HEK293 (cell line): ENCODE data around the gene RNU5B-1.

Experiments used
- CTCF ChIA-PET: fragments of 350-600 bp; formaldehyde crosslinking; extraction: SDS; loops from one replicate; lab custom pipeline; 2021; ENCODE audit warnings: antibody characterized with exemption; lab: Yijun Ruan, JAX
- POLR2A ChIA-PET: fragments of 300-600 bp; formaldehyde crosslinking; extraction: SDS; loops from one replicate; lab custom pipeline; 2020; ENCODE audit warnings: antibody characterized with exemption, inconsistent platforms; lab: Yijun Ruan, JAX
- H3K27ac ChIP-seq: fragments of 200-500 bp; sonication (Bioruptor generic); 2 replicates; pipeline ENCODE4 v1.5.1; 2014; ENCODE audit warnings: low read depth, low read length, control low read depth, inconsistent platforms; ENCODE audit errors: extremely low read depth
- H3K36me3 ChIP-seq, 2 experiments: fragments of 200-500 bp in 1 of 2; sonication (Bioruptor generic) in 1 of 2; 1 replicate in 1 of 2; 2 replicates in 1 of 2; pipeline ENCODE4 v1.5.1; 2014 to 2017; ENCODE audit warnings: inconsistent platforms in 2 of 2, low read length in 2 of 2; ENCODE audit not compliant: control insufficient read depth in 2 of 2, insufficient read depth in 1 of 2
- H3K4me1 ChIP-seq: fragments of 200-500 bp; sonication (Bioruptor generic); 2 replicates; pipeline ENCODE4 v1.5.1; 2014; ENCODE audit warnings: mild to moderate bottlenecking, low read length, inconsistent platforms; ENCODE audit not compliant: control insufficient read depth, insufficient read depth
- H3K4me3 ChIP-seq: 2 replicates; pipeline ENCODE4 v1.5.1; 2011; ENCODE audit warnings: low read depth, mild to moderate bottlenecking, control low read depth, low read length, moderate library complexity
- H3K9me3 ChIP-seq: fragments of 200-500 bp; sonication (Bioruptor generic); 2 replicates; pipeline ENCODE4 v1.5.1; 2014; ENCODE audit warnings: low read depth, low read length, inconsistent platforms; ENCODE audit not compliant: control insufficient read depth, insufficient read depth
- MZF1 ChIP-seq: fragments of 450-650 bp; formaldehyde crosslinking; IDR thresholded peaks from 2 replicates; pipeline ENCODE4 v1.5.1; 2017; ENCODE audit warnings: missing biosample characterization, missing genetic modification characterization, borderline replicate concordance
- REPIN1 ChIP-seq: fragments of 450-650 bp; formaldehyde crosslinking; IDR thresholded peaks from 2 replicates; pipeline ENCODE4 v1.5.1; 2017; ENCODE audit warnings: missing biosample characterization, missing genetic modification characterization, low read depth
- SALL2 ChIP-seq: fragments of 450-650 bp; formaldehyde crosslinking; IDR thresholded peaks from 2 replicates; pipeline ENCODE4 v1.5.0; 2017; ENCODE audit warnings: missing biosample characterization, mild to moderate bottlenecking, missing genetic modification characterization, borderline replicate concordance
- SCRT2 ChIP-seq: fragments of 450-650 bp; formaldehyde crosslinking; IDR thresholded peaks from 2 replicates; pipeline ENCODE4 v1.5.1; 2016; ENCODE audit warnings: missing biosample characterization, missing genetic modification characterization
- YY1 ChIP-seq: fragments of 450-650 bp; formaldehyde crosslinking; IDR thresholded peaks from 2 replicates; pipeline ENCODE4 v1.5.1; 2018; ENCODE audit warnings: missing biosample characterization, missing genetic modification characterization
- ZBTB20 ChIP-seq: fragments of 450-650 bp; formaldehyde crosslinking; IDR thresholded peaks from 2 replicates; pipeline ENCODE4 v1.5.1; 2016; ENCODE audit warnings: missing biosample characterization, missing genetic modification characterization
- ZFP41 ChIP-seq: fragments of 450-650 bp; formaldehyde crosslinking; IDR thresholded peaks from 2 replicates; pipeline ENCODE4 v1.5.1; 2016; ENCODE audit warnings: missing biosample characterization, missing genetic modification characterization, borderline replicate concordance
- ZNF175 ChIP-seq: fragments of 450-650 bp; formaldehyde crosslinking; IDR thresholded peaks from 2 replicates; pipeline ENCODE4 v1.5.1; 2016; ENCODE audit warnings: missing biosample characterization, missing genetic modification characterization
- ZNF202 ChIP-seq: fragments of 450-650 bp; formaldehyde crosslinking; IDR thresholded peaks from 2 replicates; pipeline ENCODE4 v1.5.1; 2016; ENCODE audit warnings: missing biosample characterization, missing genetic modification characterization, borderline replicate concordance
- ZNF416 ChIP-seq: fragments of 450-650 bp; formaldehyde crosslinking; IDR thresholded peaks from 2 replicates; pipeline ENCODE4 v1.5.1; 2016; ENCODE audit warnings: missing biosample characterization, missing genetic modification characterization
- ZNF529 ChIP-seq: fragments of 450-650 bp; formaldehyde crosslinking; IDR thresholded peaks from 2 replicates; pipeline ENCODE4 v1.5.1; 2017; ENCODE audit warnings: missing genetic modification characterization, missing biosample characterization; ENCODE audit not compliant: insufficient replicate concordance
- ZNF600 ChIP-seq: fragments of 450-650 bp; formaldehyde crosslinking; IDR thresholded peaks from 2 replicates; pipeline ENCODE4 v1.5.1; 2016; ENCODE audit warnings: missing biosample characterization, missing genetic modification characterization
- TF ChIP-seq, protein P1 (sequence below): fragments of 450-650 bp; formaldehyde crosslinking; IDR thresholded peaks from 2 replicates; pipeline ENCODE4 v1.5.1; 2016; ENCODE audit warnings: missing biosample characterization, missing genetic modification characterization, low read depth
- TF ChIP-seq, protein P2 (sequence below): fragments of 450-650 bp; formaldehyde crosslinking; IDR thresholded peaks from 2 replicates; pipeline ENCODE4 v1.5.1; 2016; ENCODE audit warnings: missing biosample characterization, missing genetic modification characterization
- TF ChIP-seq, protein P3 (sequence below): fragments of 450-650 bp; IDR thresholded peaks from 2 replicates; pipeline ENCODE4 v1.5.1; 2018; ENCODE audit warnings: missing biosample characterization, mild to moderate bottlenecking, missing genetic modification characterization
- TF ChIP-seq, protein P4 (sequence below): fragments of 450-650 bp; formaldehyde crosslinking; IDR thresholded peaks from 2 replicates; pipeline ENCODE4 v1.5.1; 2016; ENCODE audit warnings: missing biosample characterization, missing genetic modification characterization
- TF ChIP-seq, protein P5 (sequence below): fragments of 450-650 bp; formaldehyde crosslinking; IDR thresholded peaks from 2 replicates; pipeline ENCODE4 v1.5.1; 2017; ENCODE audit warnings: missing biosample characterization, missing genetic modification characterization

The RNU5B-1 gene

DNA sequence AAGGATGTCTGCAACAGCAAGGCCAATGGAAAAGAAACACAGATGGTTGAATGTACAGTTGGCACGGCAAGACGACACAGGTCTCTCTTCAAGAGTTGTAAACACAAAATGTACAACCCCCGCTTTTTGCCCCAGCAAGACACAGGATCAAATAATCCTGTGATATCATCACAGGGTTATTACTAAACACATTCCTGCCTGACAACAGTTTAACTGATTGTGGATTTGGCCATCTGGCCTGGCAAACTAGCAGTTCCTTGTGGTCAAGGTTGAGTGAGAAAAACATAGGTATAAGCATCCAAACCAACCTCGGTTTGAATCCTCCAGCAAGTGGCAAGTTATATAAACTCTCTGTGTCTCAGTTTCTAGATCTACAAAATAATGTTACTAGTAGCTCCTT, 41.2 kb upstream of the RNU5B-1 start (continued):
- TF ChIP-seq, protein P1, sequence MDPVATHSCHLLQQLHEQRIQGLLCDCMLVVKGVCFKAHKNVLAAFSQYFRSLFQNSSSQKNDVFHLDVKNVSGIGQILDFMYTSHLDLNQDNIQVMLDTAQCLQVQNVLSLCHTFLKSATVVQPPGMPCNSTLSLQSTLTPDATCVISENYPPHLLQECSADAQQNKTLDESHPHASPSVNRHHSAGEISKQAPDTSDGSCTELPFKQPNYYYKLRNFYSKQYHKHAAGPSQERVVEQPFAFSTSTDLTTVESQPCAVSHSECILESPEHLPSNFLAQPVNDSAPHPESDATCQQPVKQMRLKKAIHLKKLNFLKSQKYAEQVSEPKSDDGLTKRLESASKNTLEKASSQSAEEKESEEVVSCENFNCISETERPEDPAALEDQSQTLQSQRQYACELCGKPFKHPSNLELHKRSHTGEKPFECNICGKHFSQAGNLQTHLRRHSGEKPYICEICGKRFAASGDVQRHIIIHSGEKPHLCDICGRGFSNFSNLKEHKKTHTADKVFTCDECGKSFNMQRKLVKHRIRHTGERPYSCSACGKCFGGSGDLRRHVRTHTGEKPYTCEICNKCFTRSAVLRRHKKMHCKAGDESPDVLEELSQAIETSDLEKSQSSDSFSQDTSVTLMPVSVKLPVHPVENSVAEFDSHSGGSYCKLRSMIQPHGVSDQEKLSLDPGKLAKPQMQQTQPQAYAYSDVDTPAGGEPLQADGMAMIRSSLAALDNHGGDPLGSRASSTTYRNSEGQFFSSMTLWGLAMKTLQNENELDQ, result no peak
- no peak for TF ChIP-seq MZF1 (tag by site-specific recombination)
- TF ChIP-seq ZFP41 (tag by site-specific recombination), result no peak
- TF ChIP-seq, protein P2, sequence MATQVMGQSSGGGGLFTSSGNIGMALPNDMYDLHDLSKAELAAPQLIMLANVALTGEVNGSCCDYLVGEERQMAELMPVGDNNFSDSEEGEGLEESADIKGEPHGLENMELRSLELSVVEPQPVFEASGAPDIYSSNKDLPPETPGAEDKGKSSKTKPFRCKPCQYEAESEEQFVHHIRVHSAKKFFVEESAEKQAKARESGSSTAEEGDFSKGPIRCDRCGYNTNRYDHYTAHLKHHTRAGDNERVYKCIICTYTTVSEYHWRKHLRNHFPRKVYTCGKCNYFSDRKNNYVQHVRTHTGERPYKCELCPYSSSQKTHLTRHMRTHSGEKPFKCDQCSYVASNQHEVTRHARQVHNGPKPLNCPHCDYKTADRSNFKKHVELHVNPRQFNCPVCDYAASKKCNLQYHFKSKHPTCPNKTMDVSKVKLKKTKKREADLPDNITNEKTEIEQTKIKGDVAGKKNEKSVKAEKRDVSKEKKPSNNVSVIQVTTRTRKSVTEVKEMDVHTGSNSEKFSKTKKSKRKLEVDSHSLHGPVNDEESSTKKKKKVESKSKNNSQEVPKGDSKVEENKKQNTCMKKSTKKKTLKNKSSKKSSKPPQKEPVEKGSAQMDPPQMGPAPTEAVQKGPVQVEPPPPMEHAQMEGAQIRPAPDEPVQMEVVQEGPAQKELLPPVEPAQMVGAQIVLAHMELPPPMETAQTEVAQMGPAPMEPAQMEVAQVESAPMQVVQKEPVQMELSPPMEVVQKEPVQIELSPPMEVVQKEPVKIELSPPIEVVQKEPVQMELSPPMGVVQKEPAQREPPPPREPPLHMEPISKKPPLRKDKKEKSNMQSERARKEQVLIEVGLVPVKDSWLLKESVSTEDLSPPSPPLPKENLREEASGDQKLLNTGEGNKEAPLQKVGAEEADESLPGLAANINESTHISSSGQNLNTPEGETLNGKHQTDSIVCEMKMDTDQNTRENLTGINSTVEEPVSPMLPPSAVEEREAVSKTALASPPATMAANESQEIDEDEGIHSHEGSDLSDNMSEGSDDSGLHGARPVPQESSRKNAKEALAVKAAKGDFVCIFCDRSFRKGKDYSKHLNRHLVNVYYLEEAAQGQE (tag by site-specific recombination), result no peak
- TF ChIP-seq ZNF202 (tag by site-specific recombination), result no peak
- no peak for TF ChIP-seq ZNF600 (tag by site-specific recombination)
- no peak for TF ChIP-seq SALL2 (tag by site-specific recombination)
- no peak for TF ChIP-seq ZNF529 (tag by site-specific recombination)
- TF ChIP-seq, all 188 proteins: peak for 0

DNA sequence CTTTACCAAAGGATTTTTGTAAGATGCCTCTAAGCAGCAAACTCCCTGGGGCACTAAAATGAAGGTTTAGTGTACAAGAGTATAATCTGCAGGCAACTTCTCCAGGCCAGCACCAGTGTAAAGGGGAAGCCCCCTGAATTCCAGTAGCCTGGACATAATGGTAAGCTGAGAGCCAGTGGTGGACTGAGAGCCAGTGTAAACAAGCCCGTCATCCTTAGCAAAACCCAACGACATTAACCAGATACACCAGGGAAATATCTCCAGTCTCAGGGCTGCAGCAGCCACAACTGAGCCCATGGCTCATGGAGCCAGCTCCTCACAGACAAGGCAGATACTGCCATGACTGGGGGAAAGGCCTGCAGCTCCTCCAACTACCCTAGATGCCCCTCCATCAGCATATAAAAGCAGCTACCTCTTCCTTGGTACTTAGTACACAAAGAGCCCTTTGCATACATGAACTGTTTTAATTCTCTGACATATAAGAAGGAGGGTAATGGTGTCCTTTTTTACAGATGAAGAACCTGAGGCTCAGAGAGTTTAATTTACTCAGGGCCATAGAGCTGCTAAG, 39.5 kb upstream of the RNU5B-1 start:
- H3K27ac ChIP-seq, result no peak overlapping the region
- H3K36me3 ChIP-seq, result peaks cover 9 to 35% of the 10 kb centered on the region in 2 experiments; a peak in 2 of 3 replicates
- ChIA-PET POLR2A (no interaction called here), CTCF (interaction anchor here (0.8 to 1.1 kb wide), 3 partner anchors 17 to 35 kb away, joined by 3 to 7 read pairs (median 4); no protein-coding TSS in a partner anchor)
- no peaks in the 10 kb centered on the region for H3K9me3 ChIP-seq
- H3K4me3 ChIP-seq, result no peak overlapping the region
- no peaks in the 10 kb centered on the region for H3K4me1 ChIP-seq
- TF ChIP-seq YY1 (tag by site-specific recombination), result no peak
- TF ChIP-seq ZNF175, result no peak
- TF ChIP-seq, protein P3, sequence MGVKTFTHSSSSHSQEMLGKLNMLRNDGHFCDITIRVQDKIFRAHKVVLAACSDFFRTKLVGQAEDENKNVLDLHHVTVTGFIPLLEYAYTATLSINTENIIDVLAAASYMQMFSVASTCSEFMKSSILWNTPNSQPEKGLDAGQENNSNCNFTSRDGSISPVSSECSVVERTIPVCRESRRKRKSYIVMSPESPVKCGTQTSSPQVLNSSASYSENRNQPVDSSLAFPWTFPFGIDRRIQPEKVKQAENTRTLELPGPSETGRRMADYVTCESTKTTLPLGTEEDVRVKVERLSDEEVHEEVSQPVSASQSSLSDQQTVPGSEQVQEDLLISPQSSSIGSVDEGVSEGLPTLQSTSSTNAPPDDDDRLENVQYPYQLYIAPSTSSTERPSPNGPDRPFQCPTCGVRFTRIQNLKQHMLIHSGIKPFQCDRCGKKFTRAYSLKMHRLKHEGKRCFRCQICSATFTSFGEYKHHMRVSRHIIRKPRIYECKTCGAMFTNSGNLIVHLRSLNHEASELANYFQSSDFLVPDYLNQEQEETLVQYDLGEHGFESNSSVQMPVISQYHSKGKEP (tag by site-specific recombination), result no peak
- TF ChIP-seq, protein P4, sequence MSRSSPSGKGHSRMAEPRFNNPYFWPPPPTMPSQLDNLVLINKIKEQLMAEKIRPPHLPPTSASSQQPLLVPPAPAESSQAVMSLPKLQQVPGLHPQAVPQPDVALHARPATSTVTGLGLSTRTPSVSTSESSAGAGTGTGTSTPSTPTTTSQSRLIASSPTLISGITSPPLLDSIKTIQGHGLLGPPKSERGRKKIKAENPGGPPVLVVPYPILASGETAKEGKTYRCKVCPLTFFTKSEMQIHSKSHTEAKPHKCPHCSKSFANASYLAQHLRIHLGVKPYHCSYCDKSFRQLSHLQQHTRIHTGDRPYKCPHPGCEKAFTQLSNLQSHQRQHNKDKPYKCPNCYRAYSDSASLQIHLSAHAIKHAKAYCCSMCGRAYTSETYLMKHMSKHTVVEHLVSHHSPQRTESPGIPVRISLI (tag by site-specific recombination), result no peak
- TF ChIP-seq, protein P1, result no peak
- TF ChIP-seq ZNF416 (tag by site-specific recombination), result no peak
- TF ChIP-seq REPIN1 (tag by site-specific recombination), result no peak
- no peak for TF ChIP-seq SCRT2 (tag by site-specific recombination)
- TF ChIP-seq, protein P5, sequence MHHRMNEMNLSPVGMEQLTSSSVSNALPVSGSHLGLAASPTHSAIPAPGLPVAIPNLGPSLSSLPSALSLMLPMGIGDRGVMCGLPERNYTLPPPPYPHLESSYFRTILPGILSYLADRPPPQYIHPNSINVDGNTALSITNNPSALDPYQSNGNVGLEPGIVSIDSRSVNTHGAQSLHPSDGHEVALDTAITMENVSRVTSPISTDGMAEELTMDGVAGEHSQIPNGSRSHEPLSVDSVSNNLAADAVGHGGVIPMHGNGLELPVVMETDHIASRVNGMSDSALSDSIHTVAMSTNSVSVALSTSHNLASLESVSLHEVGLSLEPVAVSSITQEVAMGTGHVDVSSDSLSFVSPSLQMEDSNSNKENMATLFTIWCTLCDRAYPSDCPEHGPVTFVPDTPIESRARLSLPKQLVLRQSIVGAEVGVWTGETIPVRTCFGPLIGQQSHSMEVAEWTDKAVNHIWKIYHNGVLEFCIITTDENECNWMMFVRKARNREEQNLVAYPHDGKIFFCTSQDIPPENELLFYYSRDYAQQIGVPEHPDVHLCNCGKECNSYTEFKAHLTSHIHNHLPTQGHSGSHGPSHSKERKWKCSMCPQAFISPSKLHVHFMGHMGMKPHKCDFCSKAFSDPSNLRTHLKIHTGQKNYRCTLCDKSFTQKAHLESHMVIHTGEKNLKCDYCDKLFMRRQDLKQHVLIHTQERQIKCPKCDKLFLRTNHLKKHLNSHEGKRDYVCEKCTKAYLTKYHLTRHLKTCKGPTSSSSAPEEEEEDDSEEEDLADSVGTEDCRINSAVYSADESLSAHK (tag by site-specific recombination), result no peak
- TF ChIP-seq ZBTB20 (tag by site-specific recombination), result no peak
